Ishikawa (cell line): ENCODE data around the gene LCN10.

Experiments used
- CEBPB ChIP-seq: IDR thresholded peaks from 2 replicates; pipeline ENCODE4 v1.6.1; 2012
- CREB1 ChIP-seq: IDR thresholded peaks from 2 replicates; pipeline ENCODE4 v1.6.1; 2012; ENCODE audit warnings: low read depth
- EGR1 ChIP-seq: IDR thresholded peaks from 2 replicates; pipeline ENCODE4 v1.6.1; 2012
- EP300 ChIP-seq: IDR thresholded peaks from 2 replicates; pipeline ENCODE4 v1.6.1; 2012; ENCODE audit warnings: borderline replicate concordance
- FOXM1 ChIP-seq: IDR thresholded peaks from 2 replicates; pipeline ENCODE4 v1.6.1; 2012; ENCODE audit warnings: low read depth, borderline replicate concordance
- MAX ChIP-seq: IDR thresholded peaks from 2 replicates; pipeline ENCODE4 v1.6.1; 2012
- NFIC ChIP-seq: IDR thresholded peaks from 2 replicates; pipeline ENCODE4 v1.6.1; 2012
- RAD21 ChIP-seq: IDR thresholded peaks from 2 replicates; pipeline ENCODE4 v1.6.1; 2012; ENCODE audit warnings: low read depth
- TAF1 ChIP-seq: IDR thresholded peaks from 2 replicates; pipeline ENCODE4 v1.6.1; 2012; ENCODE audit warnings: low read depth, mild to moderate bottlenecking
- TCF12 ChIP-seq: IDR thresholded peaks from 2 replicates; pipeline ENCODE4 v1.6.1; 2012; ENCODE audit warnings: low read depth
- TEAD4 ChIP-seq: IDR thresholded peaks from 2 replicates; pipeline ENCODE4 v1.6.1; 2012
- USF1 ChIP-seq: IDR thresholded peaks from 2 replicates; pipeline ENCODE4 v1.6.1; 2012
- YY1 ChIP-seq: IDR thresholded peaks from 2 replicates; pipeline ENCODE4 v1.6.1; 2012; ENCODE audit warnings: low read depth
- ZBTB7A ChIP-seq: IDR thresholded peaks from 2 replicates; pipeline ENCODE4 v1.6.1; 2012; ENCODE audit warnings: low read depth
- TF ChIP-seq, protein P1 (sequence below): IDR thresholded peaks from 2 replicates; pipeline ENCODE4 v1.6.1; 2012; ENCODE audit warnings: low read depth, mild to moderate bottlenecking

The LCN10 gene

GRCh38 chr9:136745389-136746154 is 2.8 kb upstream of the LCN10 start:
- TF ChIP-seq CREB1 (no peak), YY1 (no peak), USF1 (no peak), MAX (no peak), NFIC (no peak), TEAD4 (no peak), EP300 (no peak), ZBTB7A (no peak), EGR1 (no peak), FOXM1 (no peak), TAF1 (no peak), RAD21 (no peak), CEBPB (no peak), TCF12 (no peak)
- TF ChIP-seq, protein P1, sequence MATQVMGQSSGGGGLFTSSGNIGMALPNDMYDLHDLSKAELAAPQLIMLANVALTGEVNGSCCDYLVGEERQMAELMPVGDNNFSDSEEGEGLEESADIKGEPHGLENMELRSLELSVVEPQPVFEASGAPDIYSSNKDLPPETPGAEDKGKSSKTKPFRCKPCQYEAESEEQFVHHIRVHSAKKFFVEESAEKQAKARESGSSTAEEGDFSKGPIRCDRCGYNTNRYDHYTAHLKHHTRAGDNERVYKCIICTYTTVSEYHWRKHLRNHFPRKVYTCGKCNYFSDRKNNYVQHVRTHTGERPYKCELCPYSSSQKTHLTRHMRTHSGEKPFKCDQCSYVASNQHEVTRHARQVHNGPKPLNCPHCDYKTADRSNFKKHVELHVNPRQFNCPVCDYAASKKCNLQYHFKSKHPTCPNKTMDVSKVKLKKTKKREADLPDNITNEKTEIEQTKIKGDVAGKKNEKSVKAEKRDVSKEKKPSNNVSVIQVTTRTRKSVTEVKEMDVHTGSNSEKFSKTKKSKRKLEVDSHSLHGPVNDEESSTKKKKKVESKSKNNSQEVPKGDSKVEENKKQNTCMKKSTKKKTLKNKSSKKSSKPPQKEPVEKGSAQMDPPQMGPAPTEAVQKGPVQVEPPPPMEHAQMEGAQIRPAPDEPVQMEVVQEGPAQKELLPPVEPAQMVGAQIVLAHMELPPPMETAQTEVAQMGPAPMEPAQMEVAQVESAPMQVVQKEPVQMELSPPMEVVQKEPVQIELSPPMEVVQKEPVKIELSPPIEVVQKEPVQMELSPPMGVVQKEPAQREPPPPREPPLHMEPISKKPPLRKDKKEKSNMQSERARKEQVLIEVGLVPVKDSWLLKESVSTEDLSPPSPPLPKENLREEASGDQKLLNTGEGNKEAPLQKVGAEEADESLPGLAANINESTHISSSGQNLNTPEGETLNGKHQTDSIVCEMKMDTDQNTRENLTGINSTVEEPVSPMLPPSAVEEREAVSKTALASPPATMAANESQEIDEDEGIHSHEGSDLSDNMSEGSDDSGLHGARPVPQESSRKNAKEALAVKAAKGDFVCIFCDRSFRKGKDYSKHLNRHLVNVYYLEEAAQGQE = no peak

DNA sequence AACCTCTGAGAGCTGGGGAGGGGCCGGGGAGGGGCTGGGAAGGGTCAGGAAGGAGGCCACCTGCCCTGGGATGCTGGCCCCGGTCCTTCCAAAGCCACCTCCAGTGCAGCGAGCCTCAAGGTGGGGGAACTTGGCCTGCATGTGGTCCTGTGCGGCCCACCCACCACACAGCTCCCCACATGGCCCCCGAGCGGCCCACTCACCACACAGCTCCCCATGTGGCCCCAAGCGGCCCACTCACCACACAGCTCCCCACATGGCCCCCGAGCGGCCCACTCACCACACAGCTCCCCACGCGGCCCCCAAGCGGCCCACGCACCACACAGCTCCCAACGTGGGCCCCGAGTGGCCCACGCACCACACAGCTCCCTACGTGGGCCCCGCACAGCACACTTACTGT is 2.0 kb upstream of the LCN10 start:
- TF ChIP-seq USF1 (no peak), MAX (no peak), CREB1 (no peak), TCF12 (no peak), CEBPB (no peak), EGR1 (no peak), ZBTB7A (no peak), TAF1 (no peak), TEAD4 (no peak), FOXM1 (no peak), YY1 (no peak), NFIC (no peak)
- TF ChIP-seq, protein P1 = no peak

DNA sequence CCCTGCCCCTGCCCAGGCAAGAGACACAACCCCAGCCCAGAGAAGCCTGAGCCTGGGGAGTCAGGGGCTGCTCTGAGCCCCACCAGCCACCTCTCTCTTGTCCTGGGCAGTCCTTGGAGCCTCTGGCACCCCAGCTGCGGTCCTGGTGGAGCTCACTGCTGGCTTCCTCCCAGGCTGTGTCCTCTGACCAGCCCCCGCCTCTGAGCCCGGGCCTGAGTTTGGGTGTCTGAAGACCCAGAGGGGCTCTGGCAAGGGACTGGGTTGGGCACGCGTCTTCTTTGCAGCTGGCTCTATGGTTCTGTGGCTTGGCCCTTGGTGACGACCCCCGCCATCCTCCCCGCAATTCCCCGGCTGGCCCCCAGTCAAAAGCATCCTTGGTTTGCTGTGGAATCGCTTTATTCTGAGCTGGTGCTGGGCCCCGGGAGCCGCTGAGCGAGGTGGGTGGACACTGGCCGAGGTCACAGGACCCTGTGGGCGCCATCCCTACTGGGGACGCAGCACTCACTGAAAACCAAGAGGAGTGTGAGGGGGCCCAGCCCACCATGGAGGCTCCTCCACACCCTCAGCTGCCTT is 985 bp upstream of the LCN10 start:
- TF ChIP-seq YY1 = no peak
- no peak for TF ChIP-seq CREB1
- TF ChIP-seq ZBTB7A = no peak
- TF ChIP-seq EP300 = no peak
- TF ChIP-seq TAF1 = no peak
- TF ChIP-seq FOXM1 = no peak
- no peak for TF ChIP-seq USF1
- no peak for TF ChIP-seq TCF12
- TF ChIP-seq EGR1 = no peak
- TF ChIP-seq MAX = no peak
- TF ChIP-seq NFIC = no peak
- no peak for TF ChIP-seq CEBPB
- TF ChIP-seq TEAD4 = no peak
- no peak for TF ChIP-seq RAD21
- TF ChIP-seq, protein P1 = no peak
